ENCODE data around the gene FABP2.

DNA sequence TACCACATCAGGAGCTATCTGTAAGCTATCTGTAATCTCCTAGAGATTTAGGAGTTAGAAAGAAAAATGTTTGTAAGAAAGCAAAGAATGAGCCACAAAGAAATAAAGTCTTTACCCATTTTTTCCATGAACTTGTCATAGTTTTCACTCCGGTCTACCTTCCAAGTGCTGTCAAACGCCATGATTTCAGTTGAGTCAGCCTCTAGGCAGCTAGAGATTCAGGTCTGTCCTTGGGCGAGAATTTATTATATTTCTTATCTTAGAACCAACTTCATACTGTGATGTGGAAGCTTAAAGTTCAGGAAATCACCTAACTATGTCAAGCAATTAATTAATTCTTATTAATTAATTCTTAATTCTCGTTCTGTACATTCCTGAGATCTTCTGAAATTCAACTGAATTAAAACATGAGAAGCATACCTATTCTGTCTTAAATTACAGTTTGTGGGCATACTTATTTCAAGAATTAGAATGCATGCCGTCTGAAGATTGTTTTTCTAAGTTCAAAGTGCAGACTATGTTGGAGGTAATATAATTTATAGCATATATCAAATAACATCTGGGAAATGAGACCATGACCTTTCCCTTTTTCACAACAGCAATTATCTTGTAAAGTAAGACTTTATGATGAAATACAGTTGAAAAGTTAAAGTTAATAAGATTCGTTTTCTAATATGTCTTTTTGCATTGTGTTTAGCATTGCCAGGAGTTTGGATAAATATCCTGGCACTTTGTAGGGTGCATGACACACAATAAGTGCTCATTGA, at the start of gene FABP2:
- TF ChIP-seq, protein P1, sequence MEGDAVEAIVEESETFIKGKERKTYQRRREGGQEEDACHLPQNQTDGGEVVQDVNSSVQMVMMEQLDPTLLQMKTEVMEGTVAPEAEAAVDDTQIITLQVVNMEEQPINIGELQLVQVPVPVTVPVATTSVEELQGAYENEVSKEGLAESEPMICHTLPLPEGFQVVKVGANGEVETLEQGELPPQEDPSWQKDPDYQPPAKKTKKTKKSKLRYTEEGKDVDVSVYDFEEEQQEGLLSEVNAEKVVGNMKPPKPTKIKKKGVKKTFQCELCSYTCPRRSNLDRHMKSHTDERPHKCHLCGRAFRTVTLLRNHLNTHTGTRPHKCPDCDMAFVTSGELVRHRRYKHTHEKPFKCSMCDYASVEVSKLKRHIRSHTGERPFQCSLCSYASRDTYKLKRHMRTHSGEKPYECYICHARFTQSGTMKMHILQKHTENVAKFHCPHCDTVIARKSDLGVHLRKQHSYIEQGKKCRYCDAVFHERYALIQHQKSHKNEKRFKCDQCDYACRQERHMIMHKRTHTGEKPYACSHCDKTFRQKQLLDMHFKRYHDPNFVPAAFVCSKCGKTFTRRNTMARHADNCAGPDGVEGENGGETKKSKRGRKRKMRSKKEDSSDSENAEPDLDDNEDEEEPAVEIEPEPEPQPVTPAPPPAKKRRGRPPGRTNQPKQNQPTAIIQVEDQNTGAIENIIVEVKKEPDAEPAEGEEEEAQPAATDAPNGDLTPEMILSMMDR (conservative IDR thresholded peaks at IDR 0.05; ENCODE audit: low read depth in 2 of 2): no peak
- TF ChIP-seq POLR2AphosphoS5 (IDR thresholded peaks at IDR 0.05; ENCODE audit: low read depth): no peak
- no peak for TF ChIP-seq EZH2 (IDR thresholded peaks at IDR 0.05; ENCODE audit: low read depth, unreplicated experiment)
- TF ChIP-seq, protein P2, sequence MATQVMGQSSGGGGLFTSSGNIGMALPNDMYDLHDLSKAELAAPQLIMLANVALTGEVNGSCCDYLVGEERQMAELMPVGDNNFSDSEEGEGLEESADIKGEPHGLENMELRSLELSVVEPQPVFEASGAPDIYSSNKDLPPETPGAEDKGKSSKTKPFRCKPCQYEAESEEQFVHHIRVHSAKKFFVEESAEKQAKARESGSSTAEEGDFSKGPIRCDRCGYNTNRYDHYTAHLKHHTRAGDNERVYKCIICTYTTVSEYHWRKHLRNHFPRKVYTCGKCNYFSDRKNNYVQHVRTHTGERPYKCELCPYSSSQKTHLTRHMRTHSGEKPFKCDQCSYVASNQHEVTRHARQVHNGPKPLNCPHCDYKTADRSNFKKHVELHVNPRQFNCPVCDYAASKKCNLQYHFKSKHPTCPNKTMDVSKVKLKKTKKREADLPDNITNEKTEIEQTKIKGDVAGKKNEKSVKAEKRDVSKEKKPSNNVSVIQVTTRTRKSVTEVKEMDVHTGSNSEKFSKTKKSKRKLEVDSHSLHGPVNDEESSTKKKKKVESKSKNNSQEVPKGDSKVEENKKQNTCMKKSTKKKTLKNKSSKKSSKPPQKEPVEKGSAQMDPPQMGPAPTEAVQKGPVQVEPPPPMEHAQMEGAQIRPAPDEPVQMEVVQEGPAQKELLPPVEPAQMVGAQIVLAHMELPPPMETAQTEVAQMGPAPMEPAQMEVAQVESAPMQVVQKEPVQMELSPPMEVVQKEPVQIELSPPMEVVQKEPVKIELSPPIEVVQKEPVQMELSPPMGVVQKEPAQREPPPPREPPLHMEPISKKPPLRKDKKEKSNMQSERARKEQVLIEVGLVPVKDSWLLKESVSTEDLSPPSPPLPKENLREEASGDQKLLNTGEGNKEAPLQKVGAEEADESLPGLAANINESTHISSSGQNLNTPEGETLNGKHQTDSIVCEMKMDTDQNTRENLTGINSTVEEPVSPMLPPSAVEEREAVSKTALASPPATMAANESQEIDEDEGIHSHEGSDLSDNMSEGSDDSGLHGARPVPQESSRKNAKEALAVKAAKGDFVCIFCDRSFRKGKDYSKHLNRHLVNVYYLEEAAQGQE (IDR thresholded peaks at IDR 0.05; ENCODE audit: unreplicated experiment): no peak
- TF ChIP-seq CREB1 (CRISPR knock-in tag; IDR thresholded peaks at IDR 0.05; ENCODE audit: low read depth): no peak
